ENCODE measurements around the gene GABPB2.

The GABPB2 gene

DNA sequence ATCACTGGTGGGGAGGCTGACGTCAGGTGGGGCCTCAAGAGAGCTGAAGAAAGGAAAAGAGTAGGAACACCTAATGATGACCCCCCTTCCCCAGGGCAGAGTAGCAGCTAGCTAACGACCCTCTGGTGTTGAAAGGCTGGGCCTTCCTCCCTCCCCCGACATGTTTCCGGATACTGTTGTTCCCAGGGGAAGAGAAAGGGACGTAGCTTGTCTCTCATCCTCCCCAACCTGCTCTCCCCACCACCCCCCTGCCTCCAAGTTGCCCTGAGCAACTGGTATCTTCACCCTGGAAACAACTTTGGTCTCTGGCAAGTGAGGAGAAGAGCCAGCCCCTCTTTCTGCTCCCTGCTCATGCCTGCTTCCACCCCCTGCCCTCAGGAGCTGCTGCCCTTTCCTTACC is 73.4 kb downstream of the GABPB2 start:
- Histone ChIP-seq H3K36me3 (ENCODE audit: control insufficient read depth in 1 of 2, insufficient read depth in 2 of 2, low read length in 2 of 2) (no peaks in the 10 kb centered on the region), H3K4me1 (ENCODE audit: control insufficient read depth in 1 of 2, insufficient read depth in 2 of 2, low read length in 2 of 2) (peaks cover 7 to 18% of the 10 kb centered on the region in 2 donors), H3K27me3 (ENCODE audit: control insufficient read depth in 1 of 2, insufficient read depth in 2 of 2, low read length in 2 of 2) (peaks cover 0 to 6% of the 10 kb centered on the region in 2 donors), H3K4me3 (ENCODE audit: low read depth in 1 of 2, low read length in 2 of 2) (no peak overlapping the region), H3K9me3 (ENCODE audit: control insufficient read depth in 1 of 2, low read length in 2 of 2) (no peaks in the 10 kb centered on the region), H3K27ac (ENCODE audit: low read depth, low read length) (no peak overlapping the region), H3K9ac (ENCODE audit: low read depth in 1 of 2, low read length in 2 of 2) (no peak overlapping the region)

DNA sequence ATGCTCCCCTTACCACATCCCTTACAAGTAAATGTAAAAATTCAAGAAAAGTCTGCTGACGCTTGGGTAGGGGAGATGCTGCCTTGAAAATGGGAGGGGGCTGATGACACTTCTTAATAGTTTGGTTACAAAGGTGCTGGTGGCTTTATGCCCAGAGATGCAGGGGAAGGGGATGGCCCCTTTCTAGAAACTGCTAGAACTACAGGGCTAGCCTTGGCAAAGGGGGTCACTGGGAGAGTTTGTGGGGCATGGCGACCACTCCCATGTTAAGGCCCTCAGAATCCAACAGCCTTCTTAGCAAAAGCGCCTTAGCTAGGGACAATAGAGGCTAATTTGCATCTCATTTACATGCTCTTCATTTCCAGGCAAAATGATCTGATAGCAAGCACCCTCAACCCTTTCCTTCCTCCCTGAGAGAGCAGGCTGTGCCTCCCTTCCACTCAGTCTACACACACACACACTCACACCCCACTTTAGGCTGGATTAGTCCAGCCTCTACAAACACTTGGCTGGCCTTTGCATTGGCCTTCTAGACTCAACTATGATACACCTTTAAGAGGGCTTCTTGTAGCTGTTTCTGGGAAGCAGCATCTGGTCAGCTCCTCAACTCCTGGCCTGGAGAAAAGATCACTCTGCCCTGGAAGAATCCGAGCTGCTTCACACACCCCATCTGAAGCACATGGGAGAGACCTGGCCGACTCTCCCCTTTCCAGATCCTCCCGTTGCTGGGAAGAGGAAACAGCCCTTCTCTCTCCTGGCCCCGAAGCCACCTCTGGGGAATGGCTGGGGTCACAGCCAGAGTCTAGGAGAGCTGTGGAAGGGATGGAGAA is 74.1 kb downstream of the GABPB2 start:
- Histone ChIP-seq H3K9ac (ENCODE audit: low read depth in 1 of 2, low read length in 2 of 2) (no peak overlapping the region), H3K4me3 (ENCODE audit: low read depth in 1 of 2, low read length in 2 of 2) (peak overlapping the region; percentile 72 to 90), H3K27me3 (ENCODE audit: control insufficient read depth in 1 of 2, insufficient read depth in 2 of 2, low read length in 2 of 2) (peaks cover 0 to 6% of the 10 kb centered on the region in 2 donors), H3K4me1 (ENCODE audit: control insufficient read depth in 1 of 2, insufficient read depth in 2 of 2, low read length in 2 of 2) (peaks cover 7 to 18% of the 10 kb centered on the region in 2 donors), H3K27ac (ENCODE audit: low read depth, low read length) (no peak overlapping the region), H3K36me3 (ENCODE audit: control insufficient read depth in 1 of 2, insufficient read depth in 2 of 2, low read length in 2 of 2) (no peaks in the 10 kb centered on the region), H3K9me3 (ENCODE audit: control insufficient read depth in 1 of 2, low read length in 2 of 2) (no peaks in the 10 kb centered on the region)

DNA sequence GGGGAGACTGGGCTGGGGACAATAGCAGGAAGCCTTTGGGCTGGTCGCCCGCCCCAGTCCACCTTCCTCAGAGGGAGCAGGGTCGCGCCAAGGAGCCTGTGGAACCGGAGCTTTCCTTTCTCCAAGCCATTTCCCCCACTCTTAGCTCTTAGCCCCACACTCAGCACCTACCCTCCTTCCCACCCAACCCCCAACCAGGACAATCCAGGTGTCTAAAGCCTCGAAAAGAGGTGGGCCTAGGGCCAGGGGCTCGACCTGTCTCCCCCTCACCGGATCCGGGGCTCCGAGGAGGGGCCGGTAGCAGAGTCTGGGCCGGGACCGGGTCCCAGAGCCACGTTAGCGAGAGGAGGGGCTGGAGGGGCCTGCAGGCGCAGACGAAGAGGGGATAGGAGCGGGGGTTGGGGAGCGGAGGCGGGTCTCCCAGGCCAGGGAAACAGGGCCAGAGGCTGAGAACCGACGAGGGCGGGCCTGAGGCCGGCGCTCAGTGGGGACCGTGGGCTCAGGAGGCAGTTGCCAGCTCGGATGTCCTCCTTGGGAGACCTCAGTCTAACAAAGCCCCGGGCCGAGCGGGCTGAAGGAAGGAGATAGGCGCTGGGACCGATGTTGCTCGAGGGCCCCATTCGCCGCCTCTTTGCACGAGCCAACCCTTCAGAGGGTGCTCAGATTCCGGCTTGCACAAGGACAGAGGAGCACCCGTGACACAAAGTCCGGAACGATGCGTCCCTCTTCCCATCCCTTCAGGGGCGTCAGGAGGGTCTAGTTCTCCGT is 74.9 kb downstream of the GABPB2 start:
- Histone ChIP-seq H3K9me3 (ENCODE audit: control insufficient read depth in 1 of 2, low read length in 2 of 2) (no peaks in the 10 kb centered on the region), H3K4me3 (ENCODE audit: low read depth in 1 of 2, low read length in 2 of 2) (peak overlapping the region; percentile 72 to 90), H3K4me1 (ENCODE audit: control insufficient read depth in 1 of 2, insufficient read depth in 2 of 2, low read length in 2 of 2) (peaks cover 7 to 18% of the 10 kb centered on the region in 2 donors), H3K36me3 (ENCODE audit: control insufficient read depth in 1 of 2, insufficient read depth in 2 of 2, low read length in 2 of 2) (no peaks in the 10 kb centered on the region), H3K27ac (ENCODE audit: low read depth, low read length) (no peak overlapping the region), H3K27me3 (ENCODE audit: control insufficient read depth in 1 of 2, insufficient read depth in 2 of 2, low read length in 2 of 2) (peaks cover 0 to 6% of the 10 kb centered on the region in 2 donors), H3K9ac (ENCODE audit: low read depth in 1 of 2, low read length in 2 of 2) (peak overlapping the region; percentile 65 to 73)

DNA sequence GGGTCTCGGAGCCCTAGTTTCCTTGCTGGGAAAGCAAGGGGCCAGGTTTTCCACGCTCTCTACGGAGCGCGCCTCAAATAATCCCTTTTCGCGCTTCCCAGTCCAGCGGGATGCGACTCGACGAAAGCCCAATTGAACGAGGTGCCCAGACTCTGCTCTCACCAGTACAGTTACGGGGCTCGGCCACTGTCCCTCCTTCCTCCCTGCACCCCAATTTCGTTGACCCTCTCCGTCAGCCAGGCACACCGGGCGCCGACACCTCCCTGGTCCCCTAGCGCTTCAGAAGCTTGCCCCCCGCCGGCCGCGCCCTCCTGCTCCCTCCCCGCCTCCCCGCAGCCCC is 75.5 kb downstream of the GABPB2 start:
- Histone ChIP-seq H3K27ac (ENCODE audit: low read depth, low read length) (no peak overlapping the region), H3K9ac (ENCODE audit: low read depth in 1 of 2, low read length in 2 of 2) (peak overlapping the region; percentile 65 to 73), H3K27me3 (ENCODE audit: control insufficient read depth in 1 of 2, insufficient read depth in 2 of 2, low read length in 2 of 2) (peaks cover 0 to 6% of the 10 kb centered on the region in 2 donors)

DNA sequence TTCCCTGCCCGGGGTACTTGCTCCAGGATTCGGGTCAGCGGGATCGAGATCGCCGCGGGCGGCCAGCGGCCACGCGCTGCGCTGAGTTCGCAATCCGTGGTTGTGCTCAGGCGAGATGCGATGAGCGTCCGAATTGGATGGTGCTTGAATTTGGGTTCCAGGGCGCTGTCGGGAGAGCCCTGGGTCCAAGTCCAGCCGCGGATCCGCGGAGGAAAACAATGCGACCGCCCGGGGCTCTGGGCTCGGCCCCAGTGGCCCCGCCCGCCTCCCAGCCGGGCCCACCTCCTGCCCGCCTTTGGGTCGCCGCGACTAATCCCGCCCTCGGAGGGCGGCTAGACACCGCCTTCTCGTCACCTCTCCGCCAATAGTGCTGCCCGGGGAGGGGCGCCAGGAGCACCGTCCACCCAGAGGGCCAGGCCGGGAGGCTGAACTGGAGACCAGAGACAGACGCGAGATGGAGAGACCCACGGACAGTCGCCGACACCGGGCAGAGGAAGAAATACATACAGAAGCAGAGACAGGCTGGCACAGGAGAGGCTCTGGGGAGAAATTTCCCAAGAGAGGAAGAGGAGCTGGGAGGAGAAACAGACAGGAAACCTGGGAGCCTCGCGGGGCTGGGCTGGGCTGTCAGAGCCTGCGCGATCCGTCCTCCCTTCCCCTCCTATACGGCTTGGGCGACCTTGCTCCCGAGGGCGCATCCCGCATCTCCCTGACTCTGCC is 76.0 kb downstream of the GABPB2 start, which contains the start of gene SEMA6C:
SEMA6C (minus strand) TSS at position 220 of the 720 bp plus-strand sequence. CDS start 4,010 bp downstream, outside the sequence.
- Histone ChIP-seq H3K27me3 (ENCODE audit: control insufficient read depth in 1 of 2, insufficient read depth in 2 of 2, low read length in 2 of 2) (peaks cover 0 to 6% of the 10 kb centered on the region in 2 donors), H3K4me3 (ENCODE audit: low read depth in 1 of 2, low read length in 2 of 2) (peak within 1 kb of the TSS; percentile 72 to 90), H3K4me1 (ENCODE audit: control insufficient read depth in 1 of 2, insufficient read depth in 2 of 2, low read length in 2 of 2) (peaks cover 7 to 18% of the 10 kb centered on the region in 2 donors), H3K27ac (ENCODE audit: low read depth, low read length) (peak within 1 kb of the TSS; percentile 11), H3K36me3 (ENCODE audit: control insufficient read depth in 1 of 2, insufficient read depth in 2 of 2, low read length in 2 of 2) (no peaks in the 10 kb centered on the region), H3K9me3 (ENCODE audit: control insufficient read depth in 1 of 2, low read length in 2 of 2) (no peaks in the 10 kb centered on the region), H3K9ac (ENCODE audit: low read depth in 1 of 2, low read length in 2 of 2) (peak within 1 kb of the TSS; percentile 65 to 73)

More for the DNA sequence above, 75.5 kb downstream of the GABPB2 start:
- Histone ChIP-seq H3K36me3 (ENCODE audit: control insufficient read depth in 1 of 2, insufficient read depth in 2 of 2, low read length in 2 of 2) (no peaks in the 10 kb centered on the region), H3K4me3 (ENCODE audit: low read depth in 1 of 2, low read length in 2 of 2) (peak overlapping the region; percentile 72 to 90), H3K9me3 (ENCODE audit: control insufficient read depth in 1 of 2, low read length in 2 of 2) (no peaks in the 10 kb centered on the region), H3K4me1 (ENCODE audit: control insufficient read depth in 1 of 2, insufficient read depth in 2 of 2, low read length in 2 of 2) (peaks cover 7 to 18% of the 10 kb centered on the region in 2 donors)

DNA sequence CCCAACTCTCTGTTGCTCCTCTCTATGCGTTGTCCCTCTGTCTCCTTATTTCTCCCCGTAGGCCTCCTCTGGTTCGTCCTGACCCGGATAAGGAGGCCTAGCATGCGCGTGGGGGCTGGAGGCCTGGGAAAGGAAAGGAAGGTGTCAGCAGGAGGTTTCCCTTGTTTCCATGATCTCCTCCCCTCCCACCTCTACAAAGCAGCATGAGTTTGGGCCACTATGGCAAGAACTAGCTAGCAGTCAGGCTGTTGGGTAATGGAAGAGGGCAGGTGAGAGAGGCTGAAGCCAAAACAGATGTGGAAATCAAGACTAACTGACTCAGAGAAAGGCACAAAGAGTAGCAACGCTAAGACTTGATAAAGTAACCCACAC is 76.6 kb downstream of the GABPB2 start:
- Histone ChIP-seq H3K4me1 (ENCODE audit: control insufficient read depth in 1 of 2, insufficient read depth in 2 of 2, low read length in 2 of 2) (peaks cover 7 to 18% of the 10 kb centered on the region in 2 donors), H3K4me3 (ENCODE audit: low read depth in 1 of 2, low read length in 2 of 2) (peak overlapping the region; percentile 72 to 90), H3K9ac (ENCODE audit: low read depth in 1 of 2, low read length in 2 of 2) (peak overlapping the region; percentile 44 to 65), H3K9me3 (ENCODE audit: control insufficient read depth in 1 of 2, low read length in 2 of 2) (no peaks in the 10 kb centered on the region), H3K36me3 (ENCODE audit: control insufficient read depth in 1 of 2, insufficient read depth in 2 of 2, low read length in 2 of 2) (no peaks in the 10 kb centered on the region), H3K27ac (ENCODE audit: low read depth, low read length) (peak overlapping the region; percentile 11), H3K27me3 (ENCODE audit: control insufficient read depth in 1 of 2, insufficient read depth in 2 of 2, low read length in 2 of 2) (peaks cover 0 to 6% of the 10 kb centered on the region in 2 donors)

DNA sequence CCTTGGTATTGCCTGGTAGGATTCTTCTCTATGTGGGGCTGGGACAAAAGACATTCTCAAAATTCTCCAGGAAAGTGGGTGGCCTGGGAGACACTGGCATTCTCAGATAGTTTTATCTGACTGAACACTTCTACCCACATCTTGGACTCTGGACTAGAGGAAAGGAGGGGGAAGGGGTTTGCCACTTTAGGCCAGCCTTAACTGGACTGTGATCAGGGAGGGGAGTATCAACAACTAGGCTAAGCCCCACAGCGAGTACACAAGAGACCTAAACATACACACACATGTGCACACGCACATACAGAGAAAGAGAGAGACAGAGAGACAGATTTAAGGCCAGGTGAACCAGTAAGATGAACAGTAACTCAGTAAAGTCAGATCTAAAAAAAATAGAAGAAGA is 77.1 kb downstream of the GABPB2 start:
- Histone ChIP-seq H3K9me3 (ENCODE audit: control insufficient read depth in 1 of 2, low read length in 2 of 2) (no peaks in the 10 kb centered on the region), H3K4me1 (ENCODE audit: control insufficient read depth in 1 of 2, insufficient read depth in 2 of 2, low read length in 2 of 2) (peaks cover 7 to 18% of the 10 kb centered on the region in 2 donors), H3K4me3 (ENCODE audit: low read depth in 1 of 2, low read length in 2 of 2) (peak overlapping the region; percentile 72 to 90), H3K9ac (ENCODE audit: low read depth in 1 of 2, low read length in 2 of 2) (peak overlapping the region; percentile 3 to 65), H3K27ac (ENCODE audit: low read depth, low read length) (peak overlapping the region; percentile 2), H3K27me3 (ENCODE audit: control insufficient read depth in 1 of 2, insufficient read depth in 2 of 2, low read length in 2 of 2) (peaks cover 0 to 6% of the 10 kb centered on the region in 2 donors), H3K36me3 (ENCODE audit: control insufficient read depth in 1 of 2, insufficient read depth in 2 of 2, low read length in 2 of 2) (no peaks in the 10 kb centered on the region)

DNA sequence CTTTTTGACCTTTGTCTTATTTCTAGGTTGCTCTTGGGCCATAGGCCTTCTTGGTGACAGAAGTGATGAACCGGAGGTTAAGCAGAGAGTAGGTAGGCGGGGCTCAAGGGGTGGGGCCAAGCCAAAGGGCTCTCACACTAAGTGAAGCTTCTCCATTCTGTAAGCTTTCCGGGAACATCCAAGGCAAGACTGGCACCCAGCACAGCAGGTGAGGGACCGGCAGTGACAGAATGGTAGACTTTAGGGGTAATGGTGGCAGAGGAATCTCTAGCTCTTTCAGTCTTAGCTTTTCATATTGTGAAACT is 85.9 kb downstream of the GABPB2 start, which contains the start of gene TNFAIP8L2:
TNFAIP8L2 (plus strand) TSS at position 135 of the 305 bp plus-strand sequence. CDS start 2,049 bp downstream, outside the sequence.
- H3K9ac ChIP-seq (ENCODE audit: low read depth in 1 of 2, low read length in 2 of 2), result peak within 1 kb of the TSS; percentile 37 to 48
- H3K9me3 ChIP-seq (ENCODE audit: control insufficient read depth in 1 of 2, low read length in 2 of 2), result no peaks in the 10 kb centered on the region
- peaks cover 3 to 7% of the 10 kb centered on the region in 2 donors for H3K4me1 ChIP-seq (ENCODE audit: control insufficient read depth in 1 of 2, insufficient read depth in 2 of 2, low read length in 2 of 2)
- H3K27ac ChIP-seq (ENCODE audit: low read depth, low read length), result no peak within 1 kb of the TSS
- H3K36me3 ChIP-seq (ENCODE audit: control insufficient read depth in 1 of 2, insufficient read depth in 2 of 2, low read length in 2 of 2), result peaks cover 16 to 24% of the 10 kb centered on the region in 2 donors
- no peaks in the 10 kb centered on the region for H3K27me3 ChIP-seq (ENCODE audit: control insufficient read depth in 1 of 2, insufficient read depth in 2 of 2, low read length in 2 of 2)
- H3K4me3 ChIP-seq (ENCODE audit: low read depth in 1 of 2, low read length in 2 of 2), result peak within 1 kb of the TSS; percentile 50 to 59

DNA sequence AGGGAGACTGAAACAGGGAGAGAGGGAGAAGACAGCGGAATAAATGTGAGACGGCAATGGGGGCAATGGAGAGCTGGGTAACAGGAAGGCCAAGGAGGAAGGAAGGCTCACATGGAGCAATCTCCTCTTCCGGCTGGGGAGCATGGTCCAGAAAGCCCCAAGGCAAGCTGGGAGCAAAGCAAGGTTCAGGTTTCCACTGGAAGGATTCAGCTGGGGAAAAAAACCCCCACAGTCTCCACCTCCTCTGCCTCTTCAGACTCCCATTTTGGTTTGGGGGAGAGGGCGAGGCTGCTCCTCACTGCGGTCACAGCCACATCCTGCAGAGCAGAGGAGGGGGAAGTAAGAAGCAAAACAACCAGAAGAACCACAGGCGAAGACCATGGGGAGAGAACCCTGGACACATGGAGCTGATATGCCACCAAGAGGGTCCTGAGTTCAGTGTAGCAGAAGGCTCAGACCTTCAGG is 86.5 kb downstream of the GABPB2 start:
- Histone ChIP-seq H3K27me3 (ENCODE audit: control insufficient read depth in 1 of 2, insufficient read depth in 2 of 2, low read length in 2 of 2) (no peaks in the 10 kb centered on the region), H3K4me3 (ENCODE audit: low read depth in 1 of 2, low read length in 2 of 2) (peak overlapping the region; percentile 50 to 59), H3K27ac (ENCODE audit: low read depth, low read length) (no peak overlapping the region), H3K4me1 (ENCODE audit: control insufficient read depth in 1 of 2, insufficient read depth in 2 of 2, low read length in 2 of 2) (peaks cover 3 to 7% of the 10 kb centered on the region in 2 donors), H3K36me3 (ENCODE audit: control insufficient read depth in 1 of 2, insufficient read depth in 2 of 2, low read length in 2 of 2) (peaks cover 16 to 30% of the 10 kb centered on the region in 2 donors), H3K9me3 (ENCODE audit: control insufficient read depth in 1 of 2, low read length in 2 of 2) (no peaks in the 10 kb centered on the region), H3K9ac (ENCODE audit: low read depth in 1 of 2, low read length in 2 of 2) (peak overlapping the region; percentile 37 to 48)

All from duodenal mucosa (tissue), 2 donors.